Gastroesophageal sphincter (tissue), 3 donors: Measurements from ENCODE around the gene BICC1.

Experiments
- CTCF ChIP-seq, 4 experiments: fragments of 200-600 bp in 2 of 4; fragments of 450-650 bp in 2 of 4; sonication (generic) in 1 of 4; IDR thresholded peaks; one replicate each; pipeline ENCODE4 v1.5.1; 2017 to 2019; ENCODE audit warnings: antibody characterized with exemption in 4 of 4, mild to moderate bottlenecking in 2 of 4, moderate library complexity in 2 of 4
- POLR2A ChIP-seq, 2 donors: fragments of 450-650 bp; IDR thresholded peaks; one replicate each; pipeline ENCODE4 v1.6.1; 2017; ENCODE audit warnings: antibody characterized with exemption in 2 of 2, mild to moderate bottlenecking in 2 of 2, moderate library complexity in 1 of 2

- TF ChIP-seq CTCF (IDR thresholded peaks at IDR 0.05): no peak
- TF ChIP-seq POLR2A (IDR thresholded peaks at IDR 0.05): no peak
Measured at GRCh38 chr10:58854811-58855210, 342.1 kb downstream of the BICC1 start.
